Kidney (tissue), 14 donors: ENCODE results near the gene DLG2. TPM values are rescaled to one million over a fixed set of nuclear protein-coding genes. Genes with fewer than 3 reads are reported as not detected.

ENCODE experiments used
- DNase-seq, 5 donors: peaks; one replicate each; pipeline ENCODE4 v3.0.0-alpha.2; 2013 to 2020
- FAIRE-seq: peaks from 2 replicates; lab custom pipeline; 2012; peaks lifted over from hg19 to GRCh38; lab: Jason Lieb, UNC
- H3K27ac ChIP-seq, 2 donors: one replicate each; pipeline ENCODE4 v1.7.0; 2013; ENCODE audit warnings: low read depth in 2 of 2, low read length in 2 of 2, inconsistent platforms in 1 of 2
- H3K27me3 ChIP-seq: one replicate; pipeline ENCODE4 v1.7.1; 2013; ENCODE audit warnings: low read length, inconsistent platforms; ENCODE audit not compliant: control insufficient read depth, insufficient read depth
- H3K36me3 ChIP-seq, 3 donors: one replicate each; pipeline versions ENCODE4 v1.7.0 to v1.7.1; 2013; ENCODE audit warnings: low read length in 3 of 3, control low read depth in 1 of 3, inconsistent platforms in 1 of 3; ENCODE audit not compliant: insufficient read depth in 3 of 3, control insufficient read depth in 2 of 3
- H3K4me1 ChIP-seq, 3 donors: one replicate each; pipeline versions ENCODE4 v1.7.0 to v1.7.1; 2013; ENCODE audit warnings: low read length in 3 of 3, inconsistent platforms in 1 of 3, low read depth in 1 of 3; ENCODE audit not compliant: control insufficient read depth in 2 of 3, insufficient read depth in 2 of 3
- H3K4me3 ChIP-seq, 3 donors: one replicate each; pipeline versions ENCODE4 v1.7.0 to v1.8.1; 2013; ENCODE audit warnings: low read length in 3 of 3, control low read depth in 1 of 3, inconsistent platforms in 1 of 3
- H3K9ac ChIP-seq, 3 donors: one replicate each; pipeline versions ENCODE4 v1.7.0 to v1.7.1; 2013; ENCODE audit warnings: low read length in 3 of 3, control low read depth in 1 of 3, inconsistent platforms in 1 of 3
- H3K9me3 ChIP-seq, 3 donors: one replicate each; pipeline versions ENCODE4 v1.7.0 to v1.7.1; 2013; ENCODE audit warnings: low read length in 3 of 3, control low read depth in 1 of 3, inconsistent platforms in 1 of 3; ENCODE audit not compliant: control insufficient read depth in 2 of 3, insufficient read depth in 1 of 3
- intact Hi-C: fragments of 100-400 bp; cut with DNase I; formaldehyde crosslinking; loops from one replicate; pipeline ENCODE4 v1.11.1; 2022
- polyA plus RNA-seq: library from polyadenylated mRNA; stranded (reverse); fragments of 350-450 nt; fragmentation: Illumina TruSeq; extraction: RNeasy Lipid Tissue Mini Kit (QIAGEN cat#74804); gene quantifications from one replicate; pipeline ENCODE4 v1.2.3, GENCODE V29; 2014; ENCODE audit warnings: low read depth, low replicate concordance; ENCODE audit not compliant: insufficient read depth
- total RNA-seq: library from RNA; stranded (reverse); fragmentation: NEBNext Ultra II Directional; extraction: Animal tissue kit (Norgen Biotek cat#: 25700); gene quantifications from one replicate; pipeline ENCODE4 v1.2.1, GENCODE V29; 2021
- TF ChIP-seq, protein P1 (sequence below): IDR thresholded peaks from 3 replicates; pipeline ENCODE4 v1.5.1; 2012; ENCODE audit warnings: mild to moderate bottlenecking, moderate library complexity, borderline replicate concordance; ENCODE audit not compliant: insufficient read depth; ENCODE audit errors: extremely low read depth
- donor health status: control.
- donor health status: control.
- donor health status: control.
- donor health status: control.
- donor health status: control.
- donor health status: DM: yes; HTN: yes; CAD: no.
- donor health status: Normal renal cell carcinoma (clear cell type).

The DLG2 gene
- total and polyA plus RNA-seq, 2 donors from 2014 or later, result 2.9 to 7.2 TPM

DNA sequence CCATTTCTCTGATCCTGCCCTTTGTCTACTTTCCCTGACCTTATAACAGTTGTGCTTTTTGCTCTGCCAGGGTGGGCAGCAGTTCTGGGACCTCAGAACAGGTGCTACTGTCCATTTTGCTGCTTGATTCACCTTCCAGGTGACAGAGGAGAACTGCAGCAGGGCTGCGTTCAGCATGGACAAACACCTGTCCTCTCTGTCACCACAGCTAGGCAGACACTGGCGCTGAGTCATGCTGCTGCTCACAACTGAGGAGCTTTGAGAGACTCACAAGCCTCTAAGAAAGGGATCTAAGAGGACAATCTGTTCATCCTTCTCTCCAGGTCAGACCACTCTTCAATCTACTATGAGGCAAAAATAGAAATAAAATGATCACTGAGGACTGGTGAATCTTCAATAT lies 1196.5 kb downstream of the DLG2 start:
- DNase-seq (no peak), FAIRE-seq (no peak)
- H3K9ac ChIP-seq, result no peak overlapping the region
- no peaks in the 10 kb centered on the region for H3K27me3 ChIP-seq
- TF ChIP-seq, protein P1, sequence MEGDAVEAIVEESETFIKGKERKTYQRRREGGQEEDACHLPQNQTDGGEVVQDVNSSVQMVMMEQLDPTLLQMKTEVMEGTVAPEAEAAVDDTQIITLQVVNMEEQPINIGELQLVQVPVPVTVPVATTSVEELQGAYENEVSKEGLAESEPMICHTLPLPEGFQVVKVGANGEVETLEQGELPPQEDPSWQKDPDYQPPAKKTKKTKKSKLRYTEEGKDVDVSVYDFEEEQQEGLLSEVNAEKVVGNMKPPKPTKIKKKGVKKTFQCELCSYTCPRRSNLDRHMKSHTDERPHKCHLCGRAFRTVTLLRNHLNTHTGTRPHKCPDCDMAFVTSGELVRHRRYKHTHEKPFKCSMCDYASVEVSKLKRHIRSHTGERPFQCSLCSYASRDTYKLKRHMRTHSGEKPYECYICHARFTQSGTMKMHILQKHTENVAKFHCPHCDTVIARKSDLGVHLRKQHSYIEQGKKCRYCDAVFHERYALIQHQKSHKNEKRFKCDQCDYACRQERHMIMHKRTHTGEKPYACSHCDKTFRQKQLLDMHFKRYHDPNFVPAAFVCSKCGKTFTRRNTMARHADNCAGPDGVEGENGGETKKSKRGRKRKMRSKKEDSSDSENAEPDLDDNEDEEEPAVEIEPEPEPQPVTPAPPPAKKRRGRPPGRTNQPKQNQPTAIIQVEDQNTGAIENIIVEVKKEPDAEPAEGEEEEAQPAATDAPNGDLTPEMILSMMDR, result no peak
- no peak overlapping the region for H3K4me3 ChIP-seq
- intact Hi-C loops, result no loop called here
- H3K27ac ChIP-seq, result no peak overlapping the region
- no peaks in the 10 kb centered on the region for H3K4me1 ChIP-seq
- no peaks in the 10 kb centered on the region for H3K36me3 ChIP-seq
- no peaks in the 10 kb centered on the region for H3K9me3 ChIP-seq

DNA sequence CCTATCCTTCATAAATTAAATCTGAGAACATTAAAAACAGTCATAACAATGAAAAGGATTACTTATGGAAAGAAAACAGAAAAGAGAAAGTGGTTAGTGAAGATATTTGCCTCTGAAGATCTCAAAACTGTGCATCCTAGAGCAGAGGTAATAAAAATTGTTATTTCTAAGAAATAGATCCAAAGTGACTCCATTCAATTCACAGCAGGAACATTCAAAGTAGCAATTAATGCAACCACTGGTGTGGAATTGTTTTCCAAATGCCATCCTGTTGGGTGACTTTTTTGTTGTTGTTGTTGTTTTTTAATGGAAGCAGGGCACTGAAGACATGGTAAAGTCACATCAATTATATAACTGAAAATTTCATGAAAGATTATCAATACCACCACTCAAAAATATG lies 1201.5 kb downstream of the DLG2 start:
- Histone ChIP-seq H3K27me3 (no peaks in the 10 kb centered on the region), H3K9me3 (no peaks in the 10 kb centered on the region), H3K4me1 (no peaks in the 10 kb centered on the region), H3K27ac (no peak overlapping the region), H3K36me3 (no peaks in the 10 kb centered on the region), H3K4me3 (no peak overlapping the region), H3K9ac (no peak overlapping the region)
- TF ChIP-seq, protein P1, result no peak
- no peak for DNase-seq
- no peak for FAIRE-seq
- intact Hi-C loops, result no loop called here

DNA sequence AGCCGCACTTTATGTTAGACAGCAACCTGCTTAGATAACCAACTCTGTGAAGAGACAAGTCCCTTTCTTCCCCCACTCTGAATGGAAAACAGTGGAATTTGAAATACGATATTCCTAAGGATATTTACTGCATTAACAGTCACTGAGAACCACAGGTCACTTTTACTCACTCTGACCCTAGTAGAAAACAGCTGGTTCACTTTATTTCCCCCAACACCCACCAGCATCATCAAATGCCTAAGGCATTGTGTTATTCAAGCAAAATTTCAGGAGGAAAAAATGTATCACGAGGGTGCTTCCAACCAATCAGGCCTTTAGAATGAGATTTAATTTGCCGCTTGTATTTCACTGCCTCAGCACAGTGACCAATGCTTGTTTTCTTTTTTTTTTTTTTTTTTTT lies 1206.9 kb downstream of the DLG2 start:
- no peaks in the 10 kb centered on the region for H3K36me3 ChIP-seq
- no peaks in the 10 kb centered on the region for H3K4me1 ChIP-seq
- DNase-seq (peak in 3 of 5 donors; percentile 29 to 78 (median 69)), FAIRE-seq (no peak)
- intact Hi-C loops, result no loop called here
- H3K9me3 ChIP-seq, result no peaks in the 10 kb centered on the region
- TF ChIP-seq, protein P1, result no peak
- no peak overlapping the region for H3K4me3 ChIP-seq
- no peak overlapping the region for H3K9ac ChIP-seq
- no peaks in the 10 kb centered on the region for H3K27me3 ChIP-seq
- no peak overlapping the region for H3K27ac ChIP-seq

- no peaks in the 10 kb centered on the region for H3K36me3 ChIP-seq
- TF ChIP-seq, protein P1, result no peak
- no peaks in the 10 kb centered on the region for H3K9me3 ChIP-seq
- FAIRE-seq, result no peak
- H3K4me1 ChIP-seq, result no peaks in the 10 kb centered on the region
- no peak overlapping the region for H3K4me3 ChIP-seq
- intact Hi-C loops, result no loop called here
- H3K9ac ChIP-seq, result no peak overlapping the region
- H3K27ac ChIP-seq, result no peak overlapping the region
- no peak for DNase-seq
- H3K27me3 ChIP-seq, result no peaks in the 10 kb centered on the region
These were observed 1207.5 kb downstream of the DLG2 start for GRCh38 chr11:84419616-84420015.
